HTR-8/SVneo (cell line): ENCODE results near the gene MEIS1.

Source experiments
- DNase-seq: peaks from one replicate; pipeline ENCODE4 v3.0.0; 2011; ENCODE audit warnings: low spot score, mixed read lengths; ENCODE audit not compliant: insufficient read length
- FAIRE-seq: peaks from 2 replicates; lab custom pipeline; 2011; peaks lifted over from hg19 to GRCh38; lab: Jason Lieb, UNC

The MEIS1 gene

DNA sequence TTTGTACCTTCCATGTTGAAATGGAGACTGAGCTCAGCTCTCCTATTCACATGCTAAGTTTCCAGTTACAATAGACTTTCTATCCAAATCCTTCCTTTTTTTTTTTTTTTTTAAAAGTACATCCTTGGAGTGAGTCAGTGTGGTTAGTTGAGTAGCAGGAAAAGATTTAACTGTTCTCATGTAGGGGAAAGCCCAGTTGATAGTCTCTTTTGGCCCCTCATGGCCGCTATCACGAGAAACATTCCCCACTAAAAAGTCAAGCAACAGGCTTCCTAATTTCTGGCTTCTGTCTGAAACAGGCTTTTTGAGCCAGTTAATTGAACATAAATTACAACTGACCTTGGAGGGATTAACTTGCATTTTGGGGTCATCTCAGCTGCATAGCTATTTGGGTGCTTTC lies 161.3 kb downstream of the MEIS1 start:
- FAIRE-seq (no peak), DNase-seq (no peak)

GRCh38 chr2:66601624-66602023 lies 166.7 kb downstream of the MEIS1 start:
- no peak for DNase-seq
- FAIRE-seq = no peak

GRCh38 chr2:66602341-66602740 lies 167.4 kb downstream of the MEIS1 start:
- FAIRE-seq (no peak), DNase-seq (no peak)

DNA sequence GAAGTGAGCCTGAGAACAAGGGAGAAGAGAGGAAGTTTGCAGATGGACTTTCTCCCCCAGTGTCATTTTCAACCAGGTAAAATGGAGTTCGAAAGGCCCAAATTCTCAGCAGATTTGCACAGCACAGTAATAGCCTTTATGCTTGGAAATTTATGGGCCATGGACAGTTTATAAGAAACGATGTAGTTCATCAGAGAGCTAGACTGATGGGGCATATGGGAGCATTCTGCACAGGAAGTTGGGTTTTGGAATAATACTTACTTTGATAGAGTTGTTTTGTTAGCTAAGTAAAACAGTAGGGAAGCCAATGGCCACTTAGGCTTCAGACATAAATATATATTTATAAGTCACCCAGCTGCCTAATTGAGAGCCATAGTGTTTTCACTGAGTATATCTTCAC lies 169.4 kb downstream of the MEIS1 start:
- DNase-seq = no peak
- no peak for FAIRE-seq

DNA sequence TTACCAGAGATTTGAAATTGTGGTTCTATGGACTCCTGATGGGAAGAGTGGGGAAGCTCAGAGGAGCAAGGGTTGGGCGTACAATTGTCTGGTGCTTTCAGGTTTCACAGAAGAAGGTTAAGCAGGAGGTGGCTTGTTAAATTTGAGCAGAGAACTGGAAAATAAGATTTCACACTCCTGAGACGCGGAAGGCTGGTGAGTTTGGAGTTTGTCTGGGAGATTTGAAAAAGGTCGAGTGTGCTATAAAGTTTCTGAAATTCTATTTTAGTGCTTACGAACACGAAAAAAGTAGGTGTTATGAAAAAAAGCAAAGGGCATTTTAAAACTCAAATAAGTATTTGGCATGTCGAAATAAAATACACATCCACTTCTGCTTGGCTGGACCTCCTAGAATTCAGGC lies 170.1 kb downstream of the MEIS1 start:
- FAIRE-seq = no peak
- DNase-seq = no peak

DNA sequence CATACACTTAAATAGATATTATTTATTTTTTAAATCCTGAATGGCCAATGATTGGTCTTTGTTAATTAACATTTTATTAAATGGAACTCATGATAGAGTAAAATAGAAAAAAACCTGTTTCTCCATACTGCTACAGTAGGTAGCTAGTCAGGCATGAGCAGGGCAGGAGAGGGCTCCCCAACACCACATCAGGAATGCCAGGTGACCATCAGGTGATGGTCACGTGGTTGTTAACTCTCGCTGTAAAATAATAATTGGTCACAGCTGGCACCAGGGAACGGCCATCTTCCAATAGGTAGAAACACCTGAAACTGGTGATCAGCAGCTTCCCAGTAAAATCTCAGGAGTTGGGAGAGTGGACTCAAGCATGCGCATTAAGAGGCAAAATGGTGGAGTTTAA lies 172.2 kb downstream of the MEIS1 start:
- FAIRE-seq = no peak

More for the DNA sequence above, 172.2 kb downstream of the MEIS1 start:
- no peak for DNase-seq
